NT2/D1 (cell line): ENCODE data around the gene CACNA1C.

ENCODE experiments used
- YY1 ChIP-seq: IDR thresholded peaks from 2 replicates; pipeline ENCODE4 v1.6.1; 2011; ENCODE audit not compliant: insufficient read length, insufficient read depth
- ZNF274 ChIP-seq: IDR thresholded peaks from 2 replicates; pipeline ENCODE4 v1.6.1; 2011; ENCODE audit warnings: mild to moderate bottlenecking, low read depth, low read length

DNA sequence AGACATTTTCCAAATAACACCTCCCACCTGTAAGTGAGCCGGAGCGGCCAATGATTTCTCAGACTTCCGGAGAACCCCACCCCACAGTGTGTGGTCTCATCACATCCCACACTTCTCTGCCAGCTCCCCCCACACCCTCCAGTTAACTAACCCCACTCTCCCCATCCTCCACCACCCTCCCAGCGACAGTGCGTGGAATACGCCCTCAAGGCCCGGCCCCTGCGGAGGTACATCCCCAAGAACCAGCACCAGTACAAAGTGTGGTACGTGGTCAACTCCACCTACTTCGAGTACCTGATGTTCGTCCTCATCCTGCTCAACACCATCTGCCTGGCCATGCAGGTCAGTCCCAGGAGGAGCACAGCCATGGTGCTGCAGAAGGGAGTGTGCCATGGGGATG is 557.6 kb downstream of the CACNA1C start:
- TF ChIP-seq ZNF274 (no peak), YY1 (no peak)
